Colonic mucosa (tissue), 4 donors: ENCODE results near the gene NDUFS4. TPM values are rescaled to one million over a fixed set of nuclear protein-coding genes. Genes with fewer than 3 reads are reported as not detected.
A peak's percentile ranks its signal among the peaks of the same experiment; 100 is the strongest.

Experiments used
- DNase-seq: peaks from one replicate; pipeline ENCODE4 v3.0.0-alpha.2; 2020
- H3K27ac ChIP-seq: fragments of 200-600 bp; one replicate; pipeline ENCODE4 v1.8.0; 2021
- H3K27me3 ChIP-seq: fragments of 200-600 bp; one replicate; pipeline ENCODE4 v1.8.0; 2021
- H3K36me3 ChIP-seq: fragments of 200-600 bp; one replicate; pipeline ENCODE4 v1.8.0; 2021
- H3K4me1 ChIP-seq: fragments of 200-600 bp; one replicate; pipeline ENCODE4 v1.8.0; 2021; ENCODE audit warnings: mild to moderate bottlenecking
- H3K4me3 ChIP-seq: fragments of 200-600 bp; one replicate; pipeline ENCODE4 v1.8.0; 2021
- H3K9ac ChIP-seq, 2 donors: one replicate each; pipeline ENCODE4 v1.7.0; 2013; ENCODE audit warnings: control low read depth in 2 of 2, low read depth in 2 of 2, low read length in 2 of 2
- H3K9me3 ChIP-seq: fragments of 200-600 bp; one replicate; pipeline ENCODE4 v1.8.0; 2021
- CTCF ChIP-seq: fragments of 200-600 bp; IDR thresholded peaks from one replicate; pipeline ENCODE4 v1.8.0; 2022; ENCODE audit warnings: antibody characterized with exemption, mild to moderate bottlenecking
- intact Hi-C: fragments of 100-400 bp; cut with DNase I; formaldehyde crosslinking; loops from one replicate; pipeline ENCODE4 v1.14.1; 2022
- total RNA-seq, 2 donors: library from RNA; stranded (reverse); fragmentation: NEBNext Ultra II Directional in 1 of 2; extraction: Animal tissue kit (Norgen Biotek cat#: 25700) in 1 of 2; gene quantifications; one replicate each; pipeline ENCODE4 v1.2.1, GENCODE V29; 2021
- donor health status: healthy.
- donor health status: DM: no; HTN: no; CAD: no.
- donor health status: DM: no; HTN: no; CAD: no.

NDUFS4 gene
- total RNA-seq, 2 donors from 2014 or later: 87.5 to 119 TPM

GRCh38 chr5:53557386-53557785 lies 3.1 kb upstream of the NDUFS4 start:
- DNase-seq: no peak
- Histone ChIP-seq H3K36me3 (no peaks in the 10 kb centered on the region), H3K27me3 (no peaks in the 10 kb centered on the region), H3K4me1 (peaks cover 11% of the 10 kb centered on the region), H3K9ac (no peak overlapping the region), H3K9me3 (no peaks in the 10 kb centered on the region), H3K27ac (no peak overlapping the region), H3K4me3 (no peak overlapping the region)
- intact Hi-C loops: no loop called here
- no peak for TF ChIP-seq CTCF

- no peak for TF ChIP-seq CTCF
- intact Hi-C loops: no loop called here
Observed at GRCh38 chr5:53558966-53559365, 1.5 kb upstream of the NDUFS4 start.

GRCh38 chr5:53560028-53560427 lies 411 bp upstream of the NDUFS4 start:
- no peak for TF ChIP-seq CTCF
- intact Hi-C loops: no loop called here
- peak overlapping the region; percentile 78 to 82 for H3K9ac ChIP-seq
- DNase-seq: no peak
- H3K4me3 ChIP-seq: peak overlapping the region; percentile 73
- H3K36me3 ChIP-seq: no peaks in the 10 kb centered on the region
- peaks cover 11% of the 10 kb centered on the region for H3K4me1 ChIP-seq
- no peaks in the 10 kb centered on the region for H3K27me3 ChIP-seq
- H3K27ac ChIP-seq: peak overlapping the region; percentile 68
- H3K9me3 ChIP-seq: no peaks in the 10 kb centered on the region

More at GRCh38 chr5:53558966-53559365, 1.5 kb upstream of the NDUFS4 start:
- no peak overlapping the region for H3K9ac ChIP-seq
- H3K27ac ChIP-seq: no peak overlapping the region
- H3K4me3 ChIP-seq: no peak overlapping the region
- H3K27me3 ChIP-seq: no peaks in the 10 kb centered on the region
- peaks cover 11% of the 10 kb centered on the region for H3K4me1 ChIP-seq
- no peaks in the 10 kb centered on the region for H3K9me3 ChIP-seq
- no peak for DNase-seq
- H3K36me3 ChIP-seq: no peaks in the 10 kb centered on the region

GRCh38 chr5:53568401-53568800 lies 8.0 kb downstream of the NDUFS4 start:
- Histone ChIP-seq H3K27me3 (no peaks in the 10 kb centered on the region), H3K4me3 (no peak overlapping the region)
- intact Hi-C loops: no loop called here

GRCh38 chr5:53568871-53569270 lies 8.4 kb downstream of the NDUFS4 start:
- Histone ChIP-seq H3K36me3 (no peaks in the 10 kb centered on the region), H3K9me3 (no peaks in the 10 kb centered on the region), H3K4me3 (no peak overlapping the region), H3K4me1 (peaks cover 5% of the 10 kb centered on the region), H3K9ac (no peak overlapping the region), H3K27ac (no peak overlapping the region), H3K27me3 (no peaks in the 10 kb centered on the region)
- DNase-seq: no peak
- TF ChIP-seq CTCF: no peak
- intact Hi-C loops: no loop called here

More at GRCh38 chr5:53568401-53568800, 8.0 kb downstream of the NDUFS4 start:
- no peak for TF ChIP-seq CTCF
- no peak for DNase-seq
- no peak overlapping the region for H3K9ac ChIP-seq
- H3K27ac ChIP-seq: no peak overlapping the region
- H3K36me3 ChIP-seq: no peaks in the 10 kb centered on the region
- no peaks in the 10 kb centered on the region for H3K9me3 ChIP-seq
- H3K4me1 ChIP-seq: peaks cover 5% of the 10 kb centered on the region
